Heart left ventricle (tissue), 16 donors: ENCODE measurements around the gene ST3GAL4. TPM values are rescaled to one million over a fixed set of nuclear protein-coding genes. Genes with fewer than 3 reads are reported as not detected.
"Not testable (repeated sequence)": the region's sequence is repeated elsewhere in the genome, so short reads cannot be mapped to it uniquely, and the experiment has no call there.

Experiments
- ATAC-seq, 4 donors: fragments of 200-7000 bp; cut with Tn5 transposase; one replicate each; pipeline ENCODE4 v1.9.1; 2020 to 2022; ENCODE audit warnings: moderate library complexity in 4 of 4, mild to moderate bottlenecking in 3 of 4, moderate number of reproducible peaks in 1 of 4
- DNase-seq, 5 donors: peaks; one replicate each; pipeline ENCODE4 v3.0.0-alpha.2; 2020
- H3K27ac ChIP-seq, 12 donors: fragments of 200-600 bp; sonication (generic) in 4 of 12; one replicate each; pipeline versions ENCODE4 v1.5.0 to v1.8.0; 2016 to 2022; ENCODE audit warnings: mild to moderate bottlenecking in 2 of 12
- H3K27me3 ChIP-seq, 9 donors: fragments of 200-600 bp; sonication (generic) in 2 of 9; one replicate each; pipeline versions ENCODE4 v1.5.1 to v1.8.0; 2016 to 2022; ENCODE audit warnings: mild to moderate bottlenecking in 3 of 9
- H3K36me3 ChIP-seq, 9 donors: fragments of 200-600 bp; sonication (generic) in 2 of 9; one replicate each; pipeline versions ENCODE4 v1.5.0 to v1.8.0; 2018 to 2022; ENCODE audit warnings: mild to moderate bottlenecking in 2 of 9
- H3K4me1 ChIP-seq, 12 donors: fragments of 200-600 bp; sonication (generic) in 4 of 12; one replicate each; pipeline versions ENCODE4 v1.5.0 to v1.8.0; 2016 to 2022; ENCODE audit warnings: mild to moderate bottlenecking in 3 of 12
- H3K4me3 ChIP-seq, 12 donors: fragments of 200-600 bp; sonication (generic) in 4 of 12; one replicate each; pipeline versions ENCODE4 v1.5.0 to v1.8.0; 2017 to 2022; ENCODE audit warnings: mild to moderate bottlenecking in 9 of 12, moderate library complexity in 4 of 12
- H3K9me3 ChIP-seq, 12 donors: fragments of 200-600 bp; sonication (generic) in 4 of 12; one replicate each; pipeline versions ENCODE4 v1.5.0 to v1.8.0; 2016 to 2022; ENCODE audit warnings: mild to moderate bottlenecking in 1 of 12
- CTCF ChIP-seq, 12 donors: fragments of 200-600 bp; sonication (generic) in 4 of 12; IDR thresholded peaks; one replicate each; pipeline versions ENCODE4 v1.5.0 to v1.8.0; 2018 to 2022; ENCODE audit warnings: antibody characterized with exemption in 12 of 12, mild to moderate bottlenecking in 5 of 12
- POLR2A ChIP-seq, 2 donors: fragments of 450-650 bp; IDR thresholded peaks; one replicate each; pipeline ENCODE4 v1.6.1; 2017; ENCODE audit warnings: antibody characterized with exemption in 2 of 2, mild to moderate bottlenecking in 2 of 2, moderate library complexity in 2 of 2
- WGBS, 4 donors: extraction: QIAGEN DNeasy Blood & Tissue Kit in 2 of 4; methylation state at CpG; one replicate each; pipeline versions ENCODE4 v1.1.5 to v1.1.7; 2013 to 2018; 5-methylcytosine and 5-hydroxymethylcytosine counted together
- intact Hi-C, 10 donors: fragments of 100-400 bp; cut with DNase I; formaldehyde crosslinking; loops; one replicate each; pipeline versions ENCODE4 v1.11.1 to v1.14.2; 2022
- polyA plus RNA-seq, 2 donors: library from polyadenylated mRNA; stranded (reverse); fragments of 200-250 nt; gene quantifications; one replicate each; pipeline ENCODE4 v1.2.3, GENCODE V29; 2013
- total RNA-seq, 9 donors: library from RNA; depleted of rRNA in 2 of 9; stranded (reverse); fragments of >200 nt in 2 of 9; fragmentation: NEBNext Ultra II Directional in 3 of 9; extraction: Animal tissue kit (Norgen Biotek cat#: 25700) in 3 of 9; gene quantifications; one replicate each; pipeline versions ENCODE4 v1.1.0 to v1.2.4, GENCODE V29; 2016 to 2023
- donor health status: ischemic (EF 13 %, LVEDD 7.1; RV severe dilation, severe dysfunction).
- donor health status: healthy with polysubstance abuse.
- donor health status: DM: no; HTN: yes; CAD: no.
- donor health status: DM: no; HTN: no; CAD: no.
- donor health status: ischemic (EF 25% LVEDD 6.9; RV normal size, moderate dysfunction).
- donor health status: ischemic (EF 25% LVEDD 5.7; RV mildly dilated, moderate dysfunction).
- donor health status: healthy.
- donor health status: DM: yes; HTN: yes; CAD: no.
- donor health status: ischemic (EF 35%, LVEDD 5.7; RV mildly dilated, moderate dysfunction).
- donor health status: nonischemic (EF 11% LVEDD 7.7; RV severe dilation, severe dysfunction).
- donor health status: DM: yes; HTN: yes; CAD: no.
- donor health status: PGD.
- donor health status: ischemic (EF 29% LVEDD 5.4; RV normal size, mild dysfunction).
- donor health status: nonischemic (EF 23%, LVEDD 6.1; RV moderate dilation, normal function).

The ST3GAL4 gene
- total and polyA plus RNA-seq, 11 donors = 30.6 to 168 (median 66.1) TPM

- intact Hi-C loops = no loop called here
- H3K4me1 ChIP-seq = peaks cover 0 to 65% (median 25%) of the 10 kb centered on the region in 12 donors
- ATAC-seq (no peak), DNase-seq (no peak)
- WGBS, 4 donors = 83 to 95% (median 89%) methylated on average over 3 to 4 of the region's 4 CpGs
- H3K36me3 ChIP-seq = peaks cover 0 to 3% (median 0%) of the 10 kb centered on the region in 9 donors
- H3K4me3 ChIP-seq = no peak overlapping the region
- no peaks in the 10 kb centered on the region for H3K9me3 ChIP-seq
- TF ChIP-seq POLR2A (IDR thresholded peaks at IDR 0.05) = no peak
- TF ChIP-seq CTCF (IDR thresholded peaks at IDR 0.05) = no peak
- no peaks in the 10 kb centered on the region for H3K27me3 ChIP-seq
- no peak overlapping the region for H3K27ac ChIP-seq
Measured at GRCh38 chr11:126380909-126381308, 25.4 kb downstream of the ST3GAL4 start.

GRCh38 chr11:126381960-126382359, 26.5 kb downstream of the ST3GAL4 start:
- H3K27me3 ChIP-seq, DNase-seq, H3K27ac ChIP-seq, intact Hi-C loops, H3K4me3 ChIP-seq, H3K36me3 ChIP-seq, H3K9me3 ChIP-seq: not testable (repeated sequence)
- H3K4me1 ChIP-seq = peaks cover 0 to 67% (median 27%) of the 10 kb centered on the region in 12 donors
- peak; percentile 1 to 39 (median 6) for ATAC-seq
- WGBS, 4 donors = 51 to 82% (median 57%) methylated on average over 4 to 6 of the region's 10 CpGs; no CpG with 5 or more reads in 1 of the 4 donors

- ATAC-seq, DNase-seq, H3K27ac ChIP-seq, H3K9me3 ChIP-seq, H3K36me3 ChIP-seq, intact Hi-C loops, H3K4me3 ChIP-seq, H3K27me3 ChIP-seq: not testable (repeated sequence)
- peaks cover 0 to 74% (median 33%) of the 10 kb centered on the region in 12 donors for H3K4me1 ChIP-seq
- 92 to 100% (median 95%) methylated on average over 2 to 4 of the region's 4 CpGs; no CpG with 5 or more reads in 1 of the 4 donors for WGBS, 4 donors
Measured at GRCh38 chr11:126382641-126383040, 27.2 kb downstream of the ST3GAL4 start.

- Histone ChIP-seq H3K4me1 (peaks cover 4 to 76% (median 34%) of the 10 kb centered on the region in 12 donors), H3K27ac (peak overlapping the region in 1 of 12 donors; percentile 28), H3K27me3 (no peaks in the 10 kb centered on the region), H3K36me3 (peaks cover 0 to 3% (median 0%) of the 10 kb centered on the region in 9 donors), H3K9me3 (no peaks in the 10 kb centered on the region), H3K4me3 (no peak overlapping the region)
- WGBS, 4 donors = 78 to 86% (median 83%) methylated on average over 16 to 20 of the region's 20 CpGs
- ATAC-seq (no peak), DNase-seq (no peak)
- TF ChIP-seq POLR2A (IDR thresholded peaks at IDR 0.05) (no peak), CTCF (IDR thresholded peaks at IDR 0.05) (no peak)
- intact Hi-C loops = no loop called here
Measured at GRCh38 chr11:126383339-126384335, 28.2 kb downstream of the ST3GAL4 start.

GRCh38 chr11:126384449-126385070, 29.1 kb downstream of the ST3GAL4 start:
- peaks cover 0 to 3% (median 0%) of the 10 kb centered on the region in 9 donors for H3K36me3 ChIP-seq
- TF ChIP-seq CTCF (IDR thresholded peaks at IDR 0.05) = no peak
- no peak for TF ChIP-seq POLR2A (IDR thresholded peaks at IDR 0.05)
- peaks cover 4 to 67% (median 25%) of the 10 kb centered on the region in 12 donors for H3K4me1 ChIP-seq
- no peak overlapping the region for H3K27ac ChIP-seq
- DNase-seq (no peak), ATAC-seq (no peak)
- intact Hi-C loops = no loop called here
- H3K4me3 ChIP-seq = no peak overlapping the region
- H3K9me3 ChIP-seq = no peaks in the 10 kb centered on the region
- H3K27me3 ChIP-seq = no peaks in the 10 kb centered on the region
- WGBS, 4 donors = 68 to 86% (median 75%) methylated on average over 6 to 9 of the region's 9 CpGs
